ENCODE measurements around the gene CSGALNACT2. TPM values are rescaled to one million over a fixed set of nuclear protein-coding genes. Genes with fewer than 3 reads are reported as not detected.

The CSGALNACT2 gene
- total and polyA plus RNA-seq, 9 of the 15 experiments (the other 6 are each of a cell fraction or from before 2014, with no cell fraction given), result 1.4 to 7.3 (median 3.5) TPM

GRCh38 chr10:43212043-43212721 is 73.9 kb downstream of the CSGALNACT2 start:
- H3K79me2 ChIP-seq (ENCODE audit: control insufficient read depth, insufficient read depth, low read length), result no peaks in the 10 kb centered on the region
- WGBS (ENCODE audit: insufficient coverage, low coverage, missing lambda C conversion rate), result 1% methylated on average over 13 of the region's 13 CpGs
- CTCF ChIA-PET (ENCODE audit: low intra/inter-chr PET ratio), result no interaction called here
- in situ Hi-C loops (cut with MboI), result no loop called here
- DNase-seq (ENCODE audit: extremely low read depth in 1 of 4, low spot score in 3 of 4) (no peak), ATAC-seq (no peak), FAIRE-seq (no peak)
- BruUV-seq (replicated peaks), result no TSS peak
- H3K27ac ChIP-seq (ENCODE audit: extremely low read depth, low read depth, low read length), result no peak overlapping the region
- no peaks in the 10 kb centered on the region for H3K9me1 ChIP-seq (ENCODE audit: control insufficient read depth, insufficient read depth, low read length)
- intact Hi-C loops (cut with micrococcal nuclease), result no loop called here
- H3K4me2 ChIP-seq (ENCODE audit: insufficient read depth, low read length), result no peak overlapping the region
- peak in 1 of 2 experiments; percentile 39 for TF ChIP-seq E2F6 (IDR thresholded peaks at IDR 0.05; ENCODE audit: borderline replicate concordance in 1 of 2, extremely low read depth in 1 of 2, insufficient read depth in 1 of 2, insufficient read length in 1 of 2, low read depth in 1 of 2, low read length in 1 of 2, poor library complexity in 1 of 2, severe bottlenecking in 1 of 2)
- no peak for TF ChIP-seq PTRF (tag; IDR thresholded peaks at IDR 0.05)
- no peaks in the 10 kb centered on the region for H3K9me3 ChIP-seq (replicated peaks; ENCODE audit: control insufficient read depth, insufficient read depth, low read depth, low read length)
- H3K9ac ChIP-seq (ENCODE audit: insufficient read depth in 1 of 2, low read depth in 2 of 2, low read length in 2 of 2), result peak overlapping the region in 1 of 2 experiments; percentile 26; a peak in 1 of 4 replicates
- POLR2A ChIA-PET, result interaction anchor here (0.7 to 2.0 kb wide), 3 partner anchors 11 to 59 kb away, joined by 3 to 6 read pairs (median 3); no protein-coding TSS in a partner anchor
- H2AFZ ChIP-seq (ENCODE audit: low read depth, low read length), result no peak overlapping the region
- H3K4me3 ChIP-seq, result no peak overlapping the region
- H3K36me3 ChIP-seq (ENCODE audit: control insufficient read depth, insufficient read depth, low read length), result no peaks in the 10 kb centered on the region
- peaks cover 20 to 70% of the 10 kb centered on the region in 2 experiments for H3K27me3 ChIP-seq (ENCODE audit: control insufficient read depth in 2 of 2, insufficient read depth in 2 of 2, low read length in 2 of 2)
- H4K20me1 ChIP-seq (replicated peaks; ENCODE audit: control insufficient read depth, insufficient read depth, low read length), result peaks cover 21% of the 10 kb centered on the region; the same call in 1 of the 2 replicates
- H3K4me1 ChIP-seq (replicated peaks in 1 of 2; ENCODE audit: control insufficient read depth in 2 of 2, insufficient read depth in 2 of 2, low read length in 2 of 2), result peaks cover 0 to 24% of the 10 kb centered on the region in 2 experiments; a peak in 2 of 5 replicates
